Endothelial cell (in vitro differentiated cells): ENCODE data around the gene SSBP3. TPM values are rescaled to one million over a fixed set of nuclear protein-coding genes. Genes with fewer than 3 reads are reported as not detected.

Experiments
- DNase-seq: peaks from one replicate; pipeline ENCODE4 v3.0.0; 2021; ENCODE audit warnings: low spot score
- H3K27ac Mint-ChIP-seq: one replicate; pipeline ENCODE4 v1.8.0; 2021; ENCODE audit warnings: mixed read lengths, inconsistent platforms; ENCODE audit not compliant: unreplicated experiment
- H3K27me3 Mint-ChIP-seq: one replicate; pipeline ENCODE4 v1.8.0; 2021; ENCODE audit warnings: mild to moderate bottlenecking, moderate library complexity, mixed read lengths, inconsistent platforms; ENCODE audit not compliant: unreplicated experiment
- H3K36me3 Mint-ChIP-seq: one replicate; pipeline ENCODE4 v1.8.0; 2021; ENCODE audit warnings: mild to moderate bottlenecking, low read depth, mixed read lengths, inconsistent platforms; ENCODE audit not compliant: unreplicated experiment
- H3K4me1 Mint-ChIP-seq: one replicate; pipeline ENCODE4 v1.8.0; 2021; ENCODE audit warnings: mild to moderate bottlenecking, mixed read lengths, inconsistent platforms; ENCODE audit not compliant: unreplicated experiment
- H3K4me3 Mint-ChIP-seq: one replicate; pipeline ENCODE4 v1.8.0; 2021; ENCODE audit warnings: mild to moderate bottlenecking, mixed read lengths, inconsistent platforms; ENCODE audit not compliant: unreplicated experiment
- H3K9me3 Mint-ChIP-seq: one replicate; pipeline ENCODE4 v1.8.0; 2021; ENCODE audit warnings: mixed read lengths, inconsistent platforms; ENCODE audit not compliant: unreplicated experiment
- total RNA-seq: library from RNA; stranded (reverse); fragmentation: NEBNext Ultra II Directional; extraction: Animal tissue kit (Norgen Biotek cat#: 25700); gene quantifications from one replicate; pipeline ENCODE4 v1.2.1, GENCODE V29; 2021; ENCODE audit not compliant: unreplicated experiment
- TF ChIP-seq, protein P1 (sequence below): fragments of 200-600 bp; sonication (generic); IDR thresholded peaks from one replicate; pipeline ENCODE4 v1.5.0; 2021; ENCODE audit warnings: antibody characterized with exemption; ENCODE audit not compliant: unreplicated experiment

The SSBP3 gene
- total RNA-seq, 1 donor from 2014 or later: 142 TPM

DNA sequence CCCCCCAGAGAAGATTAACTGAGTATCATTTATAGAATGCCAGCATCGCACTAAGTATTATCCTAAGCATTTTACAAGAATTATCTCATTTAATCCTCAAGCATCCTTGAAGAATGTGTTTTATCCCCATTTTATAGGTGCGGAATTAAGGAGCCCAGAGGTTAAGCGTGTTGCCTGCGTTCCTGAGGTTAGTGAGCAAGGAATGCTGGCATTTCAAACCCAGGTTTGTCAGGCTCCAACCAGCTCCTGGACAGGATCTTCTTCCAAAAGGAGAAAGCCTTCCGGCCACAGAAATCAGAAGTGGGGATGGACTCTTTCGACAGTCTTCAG lies 82.3 kb downstream of the SSBP3 start:
- peaks cover 76% of the 10 kb centered on the region for H3K4me1 Mint-ChIP-seq
- TF ChIP-seq, protein P1, sequence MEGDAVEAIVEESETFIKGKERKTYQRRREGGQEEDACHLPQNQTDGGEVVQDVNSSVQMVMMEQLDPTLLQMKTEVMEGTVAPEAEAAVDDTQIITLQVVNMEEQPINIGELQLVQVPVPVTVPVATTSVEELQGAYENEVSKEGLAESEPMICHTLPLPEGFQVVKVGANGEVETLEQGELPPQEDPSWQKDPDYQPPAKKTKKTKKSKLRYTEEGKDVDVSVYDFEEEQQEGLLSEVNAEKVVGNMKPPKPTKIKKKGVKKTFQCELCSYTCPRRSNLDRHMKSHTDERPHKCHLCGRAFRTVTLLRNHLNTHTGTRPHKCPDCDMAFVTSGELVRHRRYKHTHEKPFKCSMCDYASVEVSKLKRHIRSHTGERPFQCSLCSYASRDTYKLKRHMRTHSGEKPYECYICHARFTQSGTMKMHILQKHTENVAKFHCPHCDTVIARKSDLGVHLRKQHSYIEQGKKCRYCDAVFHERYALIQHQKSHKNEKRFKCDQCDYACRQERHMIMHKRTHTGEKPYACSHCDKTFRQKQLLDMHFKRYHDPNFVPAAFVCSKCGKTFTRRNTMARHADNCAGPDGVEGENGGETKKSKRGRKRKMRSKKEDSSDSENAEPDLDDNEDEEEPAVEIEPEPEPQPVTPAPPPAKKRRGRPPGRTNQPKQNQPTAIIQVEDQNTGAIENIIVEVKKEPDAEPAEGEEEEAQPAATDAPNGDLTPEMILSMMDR: no peak
- no peak overlapping the region for H3K4me3 Mint-ChIP-seq

DNA sequence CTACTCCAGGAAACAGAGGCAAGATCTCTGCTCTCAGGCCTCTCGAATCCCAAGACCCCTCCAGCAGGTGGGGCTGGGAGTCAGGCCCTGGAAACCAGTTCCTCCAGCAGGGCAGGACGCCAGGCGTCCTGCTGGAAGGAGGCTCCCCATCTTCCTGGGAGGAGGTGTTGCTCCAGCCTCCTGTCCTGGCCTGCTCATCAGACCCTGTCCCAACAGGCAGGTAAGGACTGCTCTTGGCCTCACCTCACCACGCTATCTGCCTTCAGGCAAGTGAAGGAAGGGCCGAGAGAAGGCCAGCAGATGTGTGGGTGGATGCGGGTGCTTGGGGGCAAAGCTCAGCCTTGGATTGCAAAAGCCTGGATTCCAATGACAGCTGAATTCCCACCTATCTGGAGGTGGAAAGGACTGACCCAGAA lies 82.9 kb downstream of the SSBP3 start:
- TF ChIP-seq, protein P1: no peak
- DNase-seq: peak; percentile 45
- H3K27me3 Mint-ChIP-seq: peaks cover 6% of the 10 kb centered on the region
- peaks cover 76% of the 10 kb centered on the region for H3K4me1 Mint-ChIP-seq
- H3K4me3 Mint-ChIP-seq: no peak overlapping the region
- H3K27ac Mint-ChIP-seq: no peak overlapping the region
- H3K9me3 Mint-ChIP-seq: no peaks in the 10 kb centered on the region
- peaks cover 3% of the 10 kb centered on the region for H3K36me3 Mint-ChIP-seq

More for the DNA sequence above, 82.3 kb downstream of the SSBP3 start:
- Mint-ChIP-seq H3K27me3 (peaks cover 6% of the 10 kb centered on the region), H3K36me3 (peaks cover 3% of the 10 kb centered on the region), H3K27ac (no peak overlapping the region), H3K9me3 (no peaks in the 10 kb centered on the region)
- no peak for DNase-seq

DNA sequence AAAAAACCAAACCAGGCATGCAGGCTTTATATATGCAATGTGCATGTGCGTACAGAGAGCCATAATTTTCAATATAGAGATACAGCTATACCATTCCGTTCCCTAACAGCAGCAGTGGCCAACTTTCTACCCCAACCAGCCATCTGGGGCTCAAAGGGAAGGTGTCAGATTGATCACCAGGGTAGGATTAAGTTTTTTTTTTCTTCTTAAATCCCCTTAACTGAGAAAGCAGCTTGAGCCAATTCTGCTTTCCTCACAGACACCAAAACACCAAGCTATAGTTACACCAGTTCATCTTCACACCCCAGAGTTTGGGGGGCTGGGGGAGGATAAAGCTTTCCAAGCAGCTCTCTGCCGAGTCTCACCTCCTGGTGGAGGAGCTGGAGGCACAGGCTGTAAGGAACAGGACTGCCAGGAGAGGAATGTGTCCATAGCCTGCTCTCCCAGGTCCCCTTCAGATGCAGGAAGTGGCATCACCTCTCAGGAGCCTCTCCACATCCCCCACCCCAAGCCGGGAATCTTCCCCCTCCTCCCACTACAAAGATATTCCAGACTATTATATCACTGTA lies 87.9 kb downstream of the SSBP3 start:
- peaks cover 6% of the 10 kb centered on the region for H3K36me3 Mint-ChIP-seq
- H3K9me3 Mint-ChIP-seq: no peaks in the 10 kb centered on the region
- peaks cover 53% of the 10 kb centered on the region for H3K4me1 Mint-ChIP-seq
- H3K27me3 Mint-ChIP-seq: peaks cover 6% of the 10 kb centered on the region
- no peak overlapping the region for H3K4me3 Mint-ChIP-seq
- no peak for DNase-seq
- H3K27ac Mint-ChIP-seq: no peak overlapping the region
- TF ChIP-seq, protein P1: no peak

DNA sequence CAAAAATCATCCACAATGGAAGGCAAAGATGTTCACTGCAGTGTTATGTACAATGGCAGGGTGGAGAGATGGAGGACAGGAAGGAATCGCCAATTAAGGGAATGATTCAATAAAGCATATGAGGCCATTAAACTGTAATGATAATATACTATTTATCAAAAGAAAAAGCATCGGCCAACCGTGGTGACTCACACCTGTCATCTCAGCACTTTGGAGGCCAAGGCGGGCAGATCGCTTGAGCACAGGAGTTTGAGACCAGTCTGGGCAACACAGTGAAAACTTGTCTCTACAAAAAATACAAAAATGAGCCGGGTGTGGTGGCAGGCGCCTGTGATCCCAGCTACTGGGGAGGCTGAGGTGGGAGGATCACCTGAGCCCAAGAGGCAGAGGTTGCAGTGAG lies 89.1 kb downstream of the SSBP3 start:
- no peaks in the 10 kb centered on the region for H3K9me3 Mint-ChIP-seq
- no peak for DNase-seq
- peaks cover 6% of the 10 kb centered on the region for H3K27me3 Mint-ChIP-seq
- no peak overlapping the region for H3K27ac Mint-ChIP-seq
- H3K4me1 Mint-ChIP-seq: peaks cover 50% of the 10 kb centered on the region
- TF ChIP-seq, protein P1: no peak
- no peak overlapping the region for H3K4me3 Mint-ChIP-seq
- peaks cover 6% of the 10 kb centered on the region for H3K36me3 Mint-ChIP-seq

DNA sequence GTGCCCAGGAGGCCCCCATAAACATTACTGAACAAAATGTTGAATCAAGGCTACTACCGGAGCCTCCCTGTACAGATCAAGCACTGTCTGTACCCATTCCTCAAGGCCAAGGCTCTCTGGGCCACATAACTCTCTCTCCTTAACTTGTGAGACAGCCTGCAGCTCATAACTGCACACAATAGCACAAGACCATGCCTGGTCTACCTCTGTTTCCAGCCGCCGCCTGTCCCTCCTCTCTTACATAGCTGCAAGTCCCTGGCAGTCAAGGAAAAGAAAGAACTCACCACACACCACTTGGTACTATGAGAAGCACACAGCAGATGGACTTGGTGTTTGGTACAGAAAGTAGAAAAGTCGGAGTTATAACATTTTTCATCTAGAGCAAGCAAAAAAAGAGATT lies 91.1 kb downstream of the SSBP3 start:
- H3K36me3 Mint-ChIP-seq: peaks cover 6% of the 10 kb centered on the region
- peaks cover 54% of the 10 kb centered on the region for H3K4me1 Mint-ChIP-seq
- TF ChIP-seq, protein P1: no peak
- peaks cover 3% of the 10 kb centered on the region for H3K27me3 Mint-ChIP-seq
- no peak for DNase-seq
- no peak overlapping the region for H3K4me3 Mint-ChIP-seq
- no peaks in the 10 kb centered on the region for H3K9me3 Mint-ChIP-seq
- no peak overlapping the region for H3K27ac Mint-ChIP-seq
